HEK293 (cell line): ENCODE results near the gene CDK6.

Experiments
- HOXA7 ChIP-seq: sonication (generic); formaldehyde crosslinking; IDR thresholded peaks from 2 replicates; pipeline ENCODE4 v1.8.1; 2022; ENCODE audit warnings: missing genetic modification reagents, borderline replicate concordance
- SETDB1 ChIP-seq: IDR thresholded peaks from one replicate; pipeline ENCODE4 v1.6.1; 2017; ENCODE audit warnings: mild to moderate bottlenecking, low read length, moderate library complexity, mixed read lengths; ENCODE audit not compliant: insufficient read length
- ZBTB17 ChIP-seq: fragments of 450-650 bp; formaldehyde crosslinking; IDR thresholded peaks from 2 replicates; pipeline ENCODE4 v1.5.1; 2016; ENCODE audit warnings: missing biosample characterization, missing genetic modification characterization
- ZNF146 ChIP-seq: fragments of 450-650 bp; formaldehyde crosslinking; IDR thresholded peaks from 2 replicates; pipeline ENCODE4 v1.5.1; 2016; ENCODE audit warnings: missing biosample characterization, missing genetic modification characterization
- ZNF169 ChIP-seq: fragments of 450-650 bp; formaldehyde crosslinking; IDR thresholded peaks from 2 replicates; pipeline ENCODE4 v1.5.1; 2016; ENCODE audit warnings: missing biosample characterization, missing genetic modification characterization
- ZNF473 ChIP-seq: fragments of 450-650 bp; formaldehyde crosslinking; IDR thresholded peaks from 2 replicates; pipeline ENCODE4 v1.5.1; 2017; ENCODE audit warnings: missing biosample characterization, missing genetic modification characterization
- ZNF621 ChIP-seq: fragments of 450-650 bp; formaldehyde crosslinking; IDR thresholded peaks from 2 replicates; pipeline ENCODE4 v1.5.1; 2017; ENCODE audit warnings: missing biosample characterization, missing genetic modification characterization
- ZNF670 ChIP-seq: fragments of 450-650 bp; formaldehyde crosslinking; IDR thresholded peaks from 2 replicates; pipeline ENCODE4 v1.5.1; 2016; ENCODE audit warnings: missing biosample characterization, missing genetic modification characterization, low read depth
- TF ChIP-seq, protein P1 (sequence below): fragments of 450-650 bp; formaldehyde crosslinking; IDR thresholded peaks from 2 replicates; pipeline ENCODE4 v1.5.1; 2017; ENCODE audit warnings: missing biosample characterization, missing genetic modification characterization
- TF ChIP-seq, protein P2 (sequence below): fragments of 450-650 bp; formaldehyde crosslinking; IDR thresholded peaks from 2 replicates; pipeline ENCODE4 v1.5.1; 2016; ENCODE audit warnings: missing biosample characterization, missing genetic modification characterization
- TF ChIP-seq, protein P3 (sequence below): fragments of 450-650 bp; formaldehyde crosslinking; IDR thresholded peaks from 2 replicates; pipeline ENCODE4 v1.5.1; 2016; ENCODE audit warnings: missing biosample characterization, missing genetic modification characterization
- TF ChIP-seq, protein P4 (sequence below): fragments of 450-650 bp; formaldehyde crosslinking; IDR thresholded peaks from 2 replicates; pipeline ENCODE4 v1.5.1; 2016; ENCODE audit warnings: missing biosample characterization, missing genetic modification characterization, low read depth

DNA sequence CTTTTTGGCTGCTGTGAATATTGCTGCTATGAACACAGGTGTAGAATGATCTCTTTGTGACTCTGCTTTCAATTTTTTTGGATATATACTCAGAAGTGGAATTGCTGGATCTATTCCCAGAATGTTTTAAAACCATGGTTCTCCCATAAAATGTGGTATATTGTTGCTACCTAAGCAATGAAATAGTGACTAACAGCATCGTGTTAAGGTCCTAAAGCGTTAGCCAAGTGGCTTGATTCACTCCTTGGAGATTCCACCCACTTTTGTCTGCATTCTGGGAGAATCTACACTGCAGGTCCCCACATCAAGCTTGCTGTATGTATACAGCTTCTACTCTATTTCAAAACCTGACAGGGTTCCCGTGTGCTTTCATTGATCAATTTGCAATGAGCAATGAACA, 105.6 kb downstream of the CDK6 start:
- no peak for TF ChIP-seq ZNF169 (tag by site-specific recombination)
- TF ChIP-seq, protein P1, sequence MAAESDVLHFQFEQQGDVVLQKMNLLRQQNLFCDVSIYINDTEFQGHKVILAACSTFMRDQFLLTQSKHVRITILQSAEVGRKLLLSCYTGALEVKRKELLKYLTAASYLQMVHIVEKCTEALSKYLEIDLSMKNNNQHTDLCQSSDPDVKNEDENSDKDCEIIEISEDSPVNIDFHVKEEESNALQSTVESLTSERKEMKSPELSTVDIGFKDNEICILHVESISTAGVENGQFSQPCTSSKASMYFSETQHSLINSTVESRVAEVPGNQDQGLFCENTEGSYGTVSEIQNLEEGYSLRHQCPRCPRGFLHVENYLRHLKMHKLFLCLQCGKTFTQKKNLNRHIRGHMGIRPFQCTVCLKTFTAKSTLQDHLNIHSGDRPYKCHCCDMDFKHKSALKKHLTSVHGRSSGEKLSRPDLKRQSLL: no peak
- TF ChIP-seq ZNF621: no peak
- TF ChIP-seq, protein P2, sequence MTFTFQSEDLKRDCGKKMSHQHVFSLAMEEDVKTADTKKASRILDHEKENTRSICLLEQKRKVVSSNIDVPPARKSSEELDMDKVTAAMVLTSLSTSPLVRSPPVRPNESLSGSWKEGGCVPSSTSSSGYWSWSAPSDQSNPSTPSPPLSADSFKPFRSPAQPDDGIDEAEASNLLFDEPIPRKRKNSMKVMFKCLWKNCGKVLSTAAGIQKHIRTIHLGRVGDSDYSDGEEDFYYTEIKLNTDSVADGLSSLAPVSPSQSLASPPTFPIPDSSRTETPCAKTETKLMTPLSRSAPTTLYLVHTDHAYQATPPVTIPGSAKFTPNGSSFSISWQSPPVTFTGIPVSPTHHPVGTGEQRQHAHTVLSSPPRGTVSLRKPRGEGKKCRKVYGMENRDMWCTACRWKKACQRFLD: no peak
- no peak for TF ChIP-seq ZNF670 (tag by site-specific recombination)
- TF ChIP-seq, protein P3, sequence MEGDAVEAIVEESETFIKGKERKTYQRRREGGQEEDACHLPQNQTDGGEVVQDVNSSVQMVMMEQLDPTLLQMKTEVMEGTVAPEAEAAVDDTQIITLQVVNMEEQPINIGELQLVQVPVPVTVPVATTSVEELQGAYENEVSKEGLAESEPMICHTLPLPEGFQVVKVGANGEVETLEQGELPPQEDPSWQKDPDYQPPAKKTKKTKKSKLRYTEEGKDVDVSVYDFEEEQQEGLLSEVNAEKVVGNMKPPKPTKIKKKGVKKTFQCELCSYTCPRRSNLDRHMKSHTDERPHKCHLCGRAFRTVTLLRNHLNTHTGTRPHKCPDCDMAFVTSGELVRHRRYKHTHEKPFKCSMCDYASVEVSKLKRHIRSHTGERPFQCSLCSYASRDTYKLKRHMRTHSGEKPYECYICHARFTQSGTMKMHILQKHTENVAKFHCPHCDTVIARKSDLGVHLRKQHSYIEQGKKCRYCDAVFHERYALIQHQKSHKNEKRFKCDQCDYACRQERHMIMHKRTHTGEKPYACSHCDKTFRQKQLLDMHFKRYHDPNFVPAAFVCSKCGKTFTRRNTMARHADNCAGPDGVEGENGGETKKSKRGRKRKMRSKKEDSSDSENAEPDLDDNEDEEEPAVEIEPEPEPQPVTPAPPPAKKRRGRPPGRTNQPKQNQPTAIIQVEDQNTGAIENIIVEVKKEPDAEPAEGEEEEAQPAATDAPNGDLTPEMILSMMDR (tag by site-specific recombination): no peak
- no peak for TF ChIP-seq ZNF473 (tag by site-specific recombination)
- TF ChIP-seq ZBTB17 (tag by site-specific recombination): no peak
- TF ChIP-seq, protein P4, sequence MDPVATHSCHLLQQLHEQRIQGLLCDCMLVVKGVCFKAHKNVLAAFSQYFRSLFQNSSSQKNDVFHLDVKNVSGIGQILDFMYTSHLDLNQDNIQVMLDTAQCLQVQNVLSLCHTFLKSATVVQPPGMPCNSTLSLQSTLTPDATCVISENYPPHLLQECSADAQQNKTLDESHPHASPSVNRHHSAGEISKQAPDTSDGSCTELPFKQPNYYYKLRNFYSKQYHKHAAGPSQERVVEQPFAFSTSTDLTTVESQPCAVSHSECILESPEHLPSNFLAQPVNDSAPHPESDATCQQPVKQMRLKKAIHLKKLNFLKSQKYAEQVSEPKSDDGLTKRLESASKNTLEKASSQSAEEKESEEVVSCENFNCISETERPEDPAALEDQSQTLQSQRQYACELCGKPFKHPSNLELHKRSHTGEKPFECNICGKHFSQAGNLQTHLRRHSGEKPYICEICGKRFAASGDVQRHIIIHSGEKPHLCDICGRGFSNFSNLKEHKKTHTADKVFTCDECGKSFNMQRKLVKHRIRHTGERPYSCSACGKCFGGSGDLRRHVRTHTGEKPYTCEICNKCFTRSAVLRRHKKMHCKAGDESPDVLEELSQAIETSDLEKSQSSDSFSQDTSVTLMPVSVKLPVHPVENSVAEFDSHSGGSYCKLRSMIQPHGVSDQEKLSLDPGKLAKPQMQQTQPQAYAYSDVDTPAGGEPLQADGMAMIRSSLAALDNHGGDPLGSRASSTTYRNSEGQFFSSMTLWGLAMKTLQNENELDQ (tag by site-specific recombination): no peak
- TF ChIP-seq SETDB1: no peak
- no peak for TF ChIP-seq ZNF146 (tag by site-specific recombination)
- TF ChIP-seq HOXA7: no peak
